Breast epithelium (tissue), 4 donors: ENCODE measurements around the gene CDH4. TPM values are rescaled to one million over a fixed set of nuclear protein-coding genes. Genes with fewer than 3 reads are reported as not detected.

Source experiments
- DNase-seq, 2 donors: peaks; one replicate each; pipeline ENCODE4 v3.0.0-alpha.2; 2019; ENCODE audit warnings: low spot score in 2 of 2
- H3K27ac ChIP-seq, 2 donors: fragments of 200-600 bp; sonication (generic) in 1 of 2; one replicate each; pipeline ENCODE4 v1.5.1; 2016 to 2019; ENCODE audit warnings: mild to moderate bottlenecking in 1 of 2
- H3K27me3 ChIP-seq, 2 donors: fragments of 200-600 bp; sonication (generic) in 1 of 2; one replicate each; pipeline versions ENCODE4 v1.5.1 to v1.6.0; 2017 to 2019; ENCODE audit warnings: control low read depth in 1 of 2, mild to moderate bottlenecking in 1 of 2
- H3K36me3 ChIP-seq: fragments of 200-600 bp; one replicate; pipeline ENCODE4 v1.5.1; 2019
- H3K4me1 ChIP-seq, 2 donors: fragments of 200-600 bp; sonication (generic); one replicate each; pipeline ENCODE4 v1.5.1; 2016 to 2019; ENCODE audit warnings: control low read depth in 1 of 2
- H3K4me3 ChIP-seq, 3 donors: fragments of 200-600 bp; sonication (generic); 1 replicate in 2 of 3; 2 replicates in 1 of 3; pipeline ENCODE4 v1.5.1; 2016 to 2019; ENCODE audit warnings: mild to moderate bottlenecking in 3 of 3, moderate library complexity in 2 of 3
- H3K9me3 ChIP-seq, 2 donors: fragments of 200-600 bp; sonication (generic) in 1 of 2; one replicate each; pipeline ENCODE4 v1.5.1; 2016 to 2019; ENCODE audit warnings: control low read depth in 1 of 2
- POLR2A ChIP-seq: fragments of 450-650 bp; IDR thresholded peaks from one replicate; pipeline ENCODE4 v1.6.1; 2016; ENCODE audit warnings: antibody characterized with exemption, mild to moderate bottlenecking, moderate library complexity
- POLR2AphosphoS5 ChIP-seq, 3 donors: sonication (generic); formaldehyde crosslinking; IDR thresholded peaks; one replicate each; pipeline ENCODE4 v1.6.1; 2017; ENCODE audit warnings: antibody characterized with exemption in 3 of 3
- intact Hi-C: fragments of 100-400 bp; cut with DNase I; formaldehyde crosslinking; loops from one replicate; pipeline ENCODE4 v1.15.1; 2023; ENCODE audit warnings: low total_unique reads
- total RNA-seq, 3 donors: library from RNA; depleted of rRNA; stranded (reverse); fragments of >200 nt; gene quantifications; one replicate each; pipeline ENCODE4 v1.1.0, GENCODE V29; 2016
- TF ChIP-seq, protein P1 (sequence below), 3 donors: fragments of 450-650 bp; IDR thresholded peaks; one replicate each; pipeline ENCODE4 v1.5.1; 2016 to 2017; ENCODE audit warnings: antibody characterized with exemption in 3 of 3, mild to moderate bottlenecking in 3 of 3, moderate library complexity in 3 of 3

CDH4 gene
- total RNA-seq, 3 donors from 2014 or later = under 0.01 TPM; not detected in 2

DNA sequence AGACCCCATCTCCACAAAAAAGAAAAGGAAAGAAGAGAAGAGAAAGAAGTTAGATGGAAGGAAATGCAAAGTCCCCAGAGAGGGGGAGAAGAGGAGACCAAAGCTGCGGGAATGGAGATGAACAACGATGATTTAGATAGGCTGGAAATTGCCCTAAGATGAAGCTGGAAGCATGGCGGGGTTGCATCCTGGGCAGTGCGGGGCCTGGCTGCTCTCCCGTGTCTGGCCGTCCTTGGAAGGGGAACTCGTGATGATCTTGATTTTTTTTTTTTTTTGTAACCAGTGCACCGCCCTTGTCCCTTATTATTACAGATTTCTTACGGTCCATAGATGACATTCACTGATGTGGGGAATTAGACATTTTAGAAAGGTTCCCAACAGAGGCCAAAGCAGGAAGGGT is 276.5 kb downstream of the CDH4 start:
- intact Hi-C loops = loop anchor here (5.0 kb wide), 1 partner anchor 666 kb away; no protein-coding TSS in a partner anchor
- DNase-seq = no peak
- Histone ChIP-seq H3K9me3 (no peaks in the 10 kb centered on the region), H3K27me3 (peaks cover 0 to 20% of the 10 kb centered on the region in 2 donors), H3K36me3 (no peaks in the 10 kb centered on the region), H3K4me3 (no peak overlapping the region), H3K4me1 (no peaks in the 10 kb centered on the region), H3K27ac (no peak overlapping the region)
- TF ChIP-seq POLR2AphosphoS5 (IDR thresholded peaks at IDR 0.05) (no peak), POLR2A (no peak)
- TF ChIP-seq, protein P1, sequence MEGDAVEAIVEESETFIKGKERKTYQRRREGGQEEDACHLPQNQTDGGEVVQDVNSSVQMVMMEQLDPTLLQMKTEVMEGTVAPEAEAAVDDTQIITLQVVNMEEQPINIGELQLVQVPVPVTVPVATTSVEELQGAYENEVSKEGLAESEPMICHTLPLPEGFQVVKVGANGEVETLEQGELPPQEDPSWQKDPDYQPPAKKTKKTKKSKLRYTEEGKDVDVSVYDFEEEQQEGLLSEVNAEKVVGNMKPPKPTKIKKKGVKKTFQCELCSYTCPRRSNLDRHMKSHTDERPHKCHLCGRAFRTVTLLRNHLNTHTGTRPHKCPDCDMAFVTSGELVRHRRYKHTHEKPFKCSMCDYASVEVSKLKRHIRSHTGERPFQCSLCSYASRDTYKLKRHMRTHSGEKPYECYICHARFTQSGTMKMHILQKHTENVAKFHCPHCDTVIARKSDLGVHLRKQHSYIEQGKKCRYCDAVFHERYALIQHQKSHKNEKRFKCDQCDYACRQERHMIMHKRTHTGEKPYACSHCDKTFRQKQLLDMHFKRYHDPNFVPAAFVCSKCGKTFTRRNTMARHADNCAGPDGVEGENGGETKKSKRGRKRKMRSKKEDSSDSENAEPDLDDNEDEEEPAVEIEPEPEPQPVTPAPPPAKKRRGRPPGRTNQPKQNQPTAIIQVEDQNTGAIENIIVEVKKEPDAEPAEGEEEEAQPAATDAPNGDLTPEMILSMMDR (IDR thresholded peaks at IDR 0.05) = no peak

DNA sequence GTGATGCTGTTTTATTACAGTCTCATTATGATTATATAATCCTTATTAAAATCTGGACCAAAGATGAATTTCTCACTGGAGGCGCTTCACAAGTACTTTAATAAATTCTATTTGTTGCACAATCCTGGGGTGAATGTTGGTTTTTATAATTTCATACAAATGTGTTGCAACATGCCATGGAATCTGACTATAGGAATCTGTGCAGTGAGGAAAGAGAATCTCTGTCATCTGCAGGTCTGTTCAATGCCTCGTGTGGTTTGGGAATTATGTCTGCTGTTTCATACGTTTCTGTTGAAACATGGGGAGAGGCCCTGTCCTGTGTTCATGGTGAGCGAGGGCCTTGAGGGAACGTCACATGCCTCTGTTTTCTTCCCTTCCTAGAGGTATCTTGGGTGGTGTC is 277.3 kb downstream of the CDH4 start:
- no peaks in the 10 kb centered on the region for H3K9me3 ChIP-seq
- no peaks in the 10 kb centered on the region for H3K4me1 ChIP-seq
- DNase-seq = no peak
- H3K27me3 ChIP-seq = peaks cover 0 to 16% of the 10 kb centered on the region in 2 donors
- H3K27ac ChIP-seq = no peak overlapping the region
- TF ChIP-seq POLR2AphosphoS5 (IDR thresholded peaks at IDR 0.05) = no peak
- TF ChIP-seq POLR2A = no peak
- TF ChIP-seq, protein P1 (IDR thresholded peaks at IDR 0.05) = no peak
- H3K4me3 ChIP-seq = no peak overlapping the region
- H3K36me3 ChIP-seq = no peaks in the 10 kb centered on the region
- intact Hi-C loops = loop anchor here (5.0 kb wide), 1 partner anchor 667 kb away; no protein-coding TSS in a partner anchor

DNA sequence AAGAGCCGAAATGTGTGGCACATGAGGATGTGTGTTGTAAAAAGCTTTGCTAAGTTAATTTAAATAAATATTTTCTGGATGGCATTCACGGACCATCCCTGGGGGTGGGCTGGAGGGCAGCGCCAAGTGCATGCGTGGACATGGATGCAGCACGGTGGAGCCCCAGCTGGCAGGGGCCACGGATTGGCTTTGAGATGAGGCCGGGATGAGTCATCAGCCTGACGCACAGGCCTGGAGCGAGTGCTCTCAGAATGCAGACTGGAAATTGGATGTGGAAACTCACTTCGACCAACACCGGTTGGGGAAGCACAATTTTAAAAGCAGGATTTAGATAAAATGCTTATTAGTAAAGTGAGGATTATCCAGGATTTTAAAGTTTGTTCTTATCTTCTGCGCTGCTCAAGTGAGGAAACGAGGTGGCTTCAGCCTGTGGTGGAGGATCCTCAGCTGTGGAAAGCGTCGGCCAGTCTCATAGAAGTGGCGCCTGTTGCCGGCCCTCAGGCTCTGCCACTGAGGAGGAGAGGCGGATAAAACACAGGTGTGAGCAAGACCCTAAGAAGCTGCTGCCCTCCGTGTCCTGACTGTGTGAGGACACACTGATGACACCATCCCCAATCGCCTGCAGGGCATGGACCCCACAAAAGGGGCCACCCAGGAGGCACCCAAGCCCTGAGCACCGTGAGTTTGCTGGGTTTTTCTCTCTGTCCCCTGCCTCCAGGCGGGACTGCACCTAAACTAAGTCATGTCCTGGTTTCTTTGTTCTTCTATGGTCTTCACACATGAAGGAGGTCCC is 279.7 kb downstream of the CDH4 start:
- no peak overlapping the region for H3K4me3 ChIP-seq
- intact Hi-C loops = no loop called here
- DNase-seq = no peak
- H3K9me3 ChIP-seq = no peaks in the 10 kb centered on the region
- H3K27ac ChIP-seq = no peak overlapping the region
- no peaks in the 10 kb centered on the region for H3K4me1 ChIP-seq
- peaks cover 0 to 8% of the 10 kb centered on the region in 2 donors for H3K27me3 ChIP-seq
- no peaks in the 10 kb centered on the region for H3K36me3 ChIP-seq
- TF ChIP-seq POLR2AphosphoS5 (IDR thresholded peaks at IDR 0.05) (no peak), POLR2A (no peak)
- TF ChIP-seq, protein P1 (IDR thresholded peaks at IDR 0.05) = no peak

DNA sequence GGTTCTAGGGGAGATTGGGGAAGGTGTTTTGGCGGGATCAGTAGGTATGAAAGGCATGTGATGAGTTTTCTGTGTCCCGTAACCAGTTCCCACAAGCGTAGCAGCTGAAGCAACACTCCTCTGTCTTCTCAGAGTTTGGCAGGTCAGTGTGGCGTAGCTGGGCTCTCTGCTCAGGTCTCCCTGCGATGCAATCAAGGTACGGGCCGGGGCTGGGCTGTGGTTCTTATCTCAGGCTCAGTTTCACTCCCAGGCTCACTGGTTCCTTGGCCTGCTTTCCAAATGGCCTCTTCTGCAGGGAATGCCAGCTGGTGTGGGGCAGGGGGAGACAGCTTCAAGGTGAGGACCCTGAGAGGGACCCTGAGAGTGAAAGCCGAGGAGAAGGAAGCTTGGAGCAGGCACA is 280.7 kb downstream of the CDH4 start:
- Histone ChIP-seq H3K36me3 (no peaks in the 10 kb centered on the region), H3K4me3 (no peak overlapping the region), H3K27ac (no peak overlapping the region), H3K4me1 (no peaks in the 10 kb centered on the region), H3K9me3 (no peaks in the 10 kb centered on the region), H3K27me3 (peaks cover 0 to 8% of the 10 kb centered on the region in 2 donors)
- DNase-seq = no peak
- intact Hi-C loops = no loop called here
- TF ChIP-seq, protein P1 (IDR thresholded peaks at IDR 0.05) = no peak
- no peak for TF ChIP-seq POLR2AphosphoS5 (IDR thresholded peaks at IDR 0.05)
- TF ChIP-seq POLR2A = no peak

DNA sequence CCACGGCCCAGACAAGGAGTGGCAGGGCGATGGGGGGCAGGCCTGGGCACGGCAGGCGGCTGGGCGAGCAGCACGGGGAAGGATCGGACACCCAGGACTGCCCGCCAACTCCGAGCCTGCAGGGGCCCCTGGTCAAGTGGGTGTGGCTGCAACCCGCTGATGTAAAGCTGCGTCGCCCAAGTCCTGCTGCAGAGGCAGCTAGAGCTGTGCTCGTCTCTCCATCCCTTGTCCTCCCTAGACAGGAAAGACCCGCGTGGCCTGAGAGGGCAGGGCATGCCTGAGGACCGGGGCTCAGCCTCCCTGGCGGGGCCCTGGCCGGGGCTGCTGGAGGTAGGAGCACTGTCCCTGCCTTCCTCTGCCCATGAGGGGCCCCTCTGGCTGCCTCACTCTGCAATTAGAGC is 281.2 kb downstream of the CDH4 start:
- Histone ChIP-seq H3K27me3 (peaks cover 0 to 8% of the 10 kb centered on the region in 2 donors), H3K27ac (no peak overlapping the region), H3K9me3 (no peaks in the 10 kb centered on the region), H3K4me3 (no peak overlapping the region), H3K36me3 (no peaks in the 10 kb centered on the region), H3K4me1 (no peaks in the 10 kb centered on the region)
- TF ChIP-seq POLR2A (no peak), POLR2AphosphoS5 (IDR thresholded peaks at IDR 0.05) (no peak)
- TF ChIP-seq, protein P1 (IDR thresholded peaks at IDR 0.05) = no peak
- intact Hi-C loops = no loop called here
- DNase-seq = no peak
